HG03039 (cell line): Measurements from ENCODE around the gene FBXO38.
A peak's percentile ranks its signal among the peaks of the same experiment; 100 is the strongest.

ENCODE experiments used
- ATAC-seq: cut with Tn5 transposase; IDR thresholded peaks from one replicate; pipeline ENCODE4 v1.9.1; 2021; ENCODE audit warnings: mild to moderate bottlenecking, moderate library complexity; ENCODE audit not compliant: unreplicated experiment

FBXO38 gene

GRCh38 chr5:148383564-148384379 lies at the start of gene FBXO38:
Gene FBXO38 (plus strand): TSS chr5:148383958. CDS start chr5:148394777, 10,819 bp downstream.
- ATAC-seq: peak; percentile 98

GRCh38 chr5:148335259-148335658 lies 48.5 kb upstream of the FBXO38 start, which contains the start of gene SPINK9:
Gene SPINK9 (plus strand): TSS chr5:148335559. CDS start chr5:148335614, 55 bp downstream.
- no peak for ATAC-seq

- ATAC-seq: peak; percentile 61
Measured at GRCh38 chr5:148336704-148337435, 46.9 kb upstream of the FBXO38 start.

- no peak for ATAC-seq
Measured at GRCh38 chr5:148342371-148343045, 41.2 kb upstream of the FBXO38 start.

- no peak for ATAC-seq
Measured at GRCh38 chr5:148343046-148343407, 40.7 kb upstream of the FBXO38 start.

- no peak for ATAC-seq
Measured at GRCh38 chr5:148343603-148344487, 39.9 kb upstream of the FBXO38 start.

- ATAC-seq: no peak
Measured at GRCh38 chr5:148347706-148348105, 36.1 kb upstream of the FBXO38 start.

- ATAC-seq: no peak
Measured at GRCh38 chr5:148352696-148353095, 31.1 kb upstream of the FBXO38 start.

GRCh38 chr5:148353634-148354033 lies 30.1 kb upstream of the FBXO38 start:
- ATAC-seq: no peak

GRCh38 chr5:148364343-148364742 lies 19.4 kb upstream of the FBXO38 start:
- no peak for ATAC-seq

- no peak for ATAC-seq
Measured at GRCh38 chr5:148368299-148368698, 15.5 kb upstream of the FBXO38 start.

GRCh38 chr5:148372166-148372725 lies 11.5 kb upstream of the FBXO38 start:
- ATAC-seq: no peak

GRCh38 chr5:148372893-148373292 lies 10.9 kb upstream of the FBXO38 start:
- ATAC-seq: no peak

GRCh38 chr5:148374690-148375360 lies 8.9 kb upstream of the FBXO38 start:
- peak; percentile 95 for ATAC-seq

GRCh38 chr5:148376198-148376597 lies 7.6 kb upstream of the FBXO38 start:
- no peak for ATAC-seq

GRCh38 chr5:148378670-148379069 lies 5.1 kb upstream of the FBXO38 start:
- ATAC-seq: no peak

GRCh38 chr5:148379340-148379739 lies 4.4 kb upstream of the FBXO38 start:
- no peak for ATAC-seq

- ATAC-seq: no peak
Measured at GRCh38 chr5:148381906-148382305, 1.9 kb upstream of the FBXO38 start.

GRCh38 chr5:148382961-148383360 lies 797 bp upstream of the FBXO38 start:
- ATAC-seq: no peak

GRCh38 chr5:148384380-148384737 lies 601 bp downstream of the FBXO38 start:
- peak; percentile 19 for ATAC-seq
